ENCODE results near the gene KLF7.

GRCh38 chr2:207078186-207078798 is 87.5 kb downstream of the KLF7 start:
- TF ChIP-seq POLR2A (IDR thresholded peaks at IDR 0.05; ENCODE audit: low read length) (no peak), MAX (IDR thresholded peaks at IDR 0.05) (no peak), CTCF (IDR thresholded peaks at IDR 0.05) (no peak)

Measured in A549 (cell line).